GM18526 (cell line): ENCODE data around the gene TBC1D14.

Source experiments
- POLR2A ChIP-seq: IDR thresholded peaks from 3 replicates; pipeline ENCODE4 v1.6.1; 2011; ENCODE audit not compliant: insufficient read length; ENCODE audit errors: extremely low read depth

TBC1D14 gene

DNA sequence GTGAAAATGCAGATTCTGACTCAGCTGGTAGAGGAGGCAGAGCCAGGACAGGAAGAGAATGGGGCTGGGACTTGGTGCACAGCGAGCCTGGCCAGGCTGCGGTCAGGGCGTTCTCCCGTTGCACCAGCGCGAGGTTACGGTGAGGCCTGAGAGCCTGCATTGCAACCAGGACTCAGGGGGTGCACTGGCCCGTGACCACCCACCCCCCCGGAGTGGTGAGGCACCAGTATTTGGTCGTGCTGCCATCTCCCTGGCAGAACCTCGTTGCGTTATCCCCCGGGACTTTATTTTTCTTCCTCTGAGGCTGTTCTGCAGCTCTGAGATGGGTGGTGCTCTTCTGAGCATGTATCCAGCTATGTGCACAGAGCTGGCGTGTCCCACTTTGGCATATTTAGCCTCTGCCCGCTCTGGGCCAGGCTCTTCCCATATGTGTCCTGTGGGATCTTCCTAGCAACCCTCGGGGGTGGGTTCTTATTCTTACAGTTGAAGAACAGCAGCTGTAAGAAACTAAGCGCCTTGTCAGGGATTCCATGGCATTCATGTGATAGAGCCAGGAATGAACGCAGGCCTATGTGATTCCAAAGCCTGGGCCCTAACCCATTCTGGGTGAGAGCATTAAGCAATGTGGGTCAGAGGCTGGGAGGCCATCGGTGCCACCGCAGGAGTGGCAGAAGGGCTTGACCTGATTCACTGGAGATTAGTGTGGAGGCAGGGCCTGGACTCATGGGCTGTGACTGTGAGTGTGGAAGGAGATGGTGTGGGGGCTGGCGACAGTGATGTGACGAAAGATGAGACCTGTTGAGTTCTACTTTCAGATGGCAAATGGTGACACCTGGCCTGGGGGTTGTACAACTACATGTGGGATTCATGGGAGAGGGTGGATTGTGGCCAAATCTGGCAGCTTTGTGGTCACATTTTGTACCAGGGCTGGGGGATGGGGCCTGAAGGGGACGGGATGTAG, 136.6 kb downstream of the TBC1D14 start:
- no peak for TF ChIP-seq POLR2A

DNA sequence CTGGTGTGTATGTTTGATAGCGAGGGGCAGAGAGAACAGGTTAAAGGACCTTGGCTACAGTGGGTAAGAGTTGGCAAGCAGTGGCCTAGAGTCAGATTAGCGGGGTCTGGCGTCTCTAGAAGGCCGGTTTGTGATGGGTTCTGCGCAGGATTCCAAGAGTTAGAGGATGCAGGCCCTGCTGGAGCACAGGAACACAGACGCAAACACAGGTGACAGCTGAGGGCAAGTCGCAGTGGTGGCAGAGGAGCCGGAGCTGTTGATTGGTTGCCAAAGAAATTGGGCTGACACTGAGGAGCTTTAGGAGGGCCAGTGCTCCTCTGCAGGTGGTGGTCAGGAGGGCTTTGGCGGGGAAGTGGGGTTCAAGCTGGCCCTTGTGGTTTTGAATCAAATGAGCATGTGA, 137.3 kb downstream of the TBC1D14 start:
- TF ChIP-seq POLR2A: no peak

DNA sequence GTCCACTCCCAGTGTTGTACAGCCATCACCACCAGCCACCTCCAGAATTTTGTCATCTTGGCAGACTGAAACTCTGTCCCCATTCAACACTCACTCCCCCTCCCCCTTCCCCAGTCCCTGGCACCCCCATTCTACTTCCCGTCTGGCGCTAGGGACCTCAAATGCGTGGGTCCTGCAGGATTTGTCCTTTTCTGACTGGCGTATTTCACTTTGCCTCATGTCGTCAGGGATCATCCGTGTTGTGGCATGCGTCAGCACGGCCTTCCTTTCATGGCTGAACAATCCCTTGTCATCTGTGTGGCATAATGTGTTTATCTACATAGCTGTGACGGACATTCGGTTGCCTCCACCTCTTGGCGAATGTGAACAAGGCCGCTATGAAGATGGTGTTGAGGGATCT, 139.0 kb downstream of the TBC1D14 start:
- no peak for TF ChIP-seq POLR2A

DNA sequence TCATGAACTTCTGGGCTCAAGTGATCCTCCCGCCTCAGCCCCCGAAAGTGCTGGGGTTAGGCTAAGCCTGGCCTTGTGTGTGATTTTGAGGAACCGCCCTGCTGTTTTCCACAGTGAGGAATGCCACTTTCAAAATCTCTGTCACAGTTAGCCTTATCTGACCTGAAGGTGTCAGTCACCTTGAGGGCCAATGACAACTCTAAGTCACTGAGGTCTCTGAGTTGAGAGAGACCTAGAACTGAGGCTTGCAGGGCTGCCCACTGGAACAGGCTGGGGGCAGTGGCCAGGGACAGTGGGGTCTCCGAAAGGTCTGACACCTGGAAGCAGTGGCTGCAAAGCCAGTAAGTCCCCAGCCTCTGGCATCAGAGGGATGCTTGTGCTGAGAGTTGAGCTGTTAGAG, 139.7 kb downstream of the TBC1D14 start:
- TF ChIP-seq POLR2A: no peak

DNA sequence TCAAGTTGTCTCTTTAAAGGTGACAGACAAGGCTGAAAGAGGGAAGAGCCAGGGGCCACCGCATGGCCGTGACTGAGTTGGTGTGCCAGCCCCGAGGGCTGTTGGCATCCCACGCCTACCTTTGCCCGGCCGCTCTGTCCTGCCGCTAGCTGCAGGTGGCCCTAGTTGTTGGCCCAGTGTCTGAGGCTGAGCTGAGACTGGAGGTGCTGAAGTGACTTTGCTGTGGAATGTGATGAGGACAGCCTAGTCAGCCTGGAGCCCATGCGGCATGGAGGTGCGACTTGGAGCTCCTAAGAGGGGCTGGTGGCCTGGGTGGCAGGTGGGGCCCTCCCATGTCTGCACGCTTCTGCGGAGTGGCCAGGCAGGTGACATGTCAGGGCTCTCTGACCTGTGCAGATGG, 140.1 kb downstream of the TBC1D14 start:
- TF ChIP-seq POLR2A: no peak

DNA sequence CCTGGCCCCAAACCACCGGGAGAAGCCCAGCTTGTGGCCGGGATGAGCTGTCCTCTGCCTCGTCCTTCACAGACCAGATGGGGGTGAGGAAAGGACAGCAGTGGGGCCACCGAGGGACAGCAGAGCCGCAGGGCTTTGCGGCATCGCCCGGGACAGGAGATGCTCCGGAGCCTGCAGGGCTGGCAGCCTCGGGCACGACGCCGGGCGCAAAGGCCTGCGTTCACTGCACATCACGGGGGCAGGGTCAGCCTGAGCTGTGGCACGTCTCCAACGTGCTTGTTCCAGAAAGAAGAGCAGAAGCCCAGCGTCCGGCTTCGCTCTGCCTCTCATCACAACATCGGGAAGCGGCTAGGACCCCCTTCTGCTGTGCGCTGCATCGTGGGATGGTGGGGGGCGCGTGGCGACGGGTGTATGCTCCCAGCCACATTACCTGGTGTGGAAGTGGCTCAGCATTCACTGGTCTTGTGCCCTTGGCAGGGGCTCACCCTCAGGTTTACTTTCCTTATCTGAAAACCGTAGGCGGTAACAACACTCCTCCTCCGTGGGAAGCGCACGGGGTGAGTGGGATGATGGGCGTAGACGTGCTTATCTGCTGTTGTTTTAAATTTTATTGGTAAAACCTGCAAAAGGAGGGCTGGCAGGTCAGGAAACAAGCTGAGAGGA, 141.0 kb downstream of the TBC1D14 start:
- no peak for TF ChIP-seq POLR2A

DNA sequence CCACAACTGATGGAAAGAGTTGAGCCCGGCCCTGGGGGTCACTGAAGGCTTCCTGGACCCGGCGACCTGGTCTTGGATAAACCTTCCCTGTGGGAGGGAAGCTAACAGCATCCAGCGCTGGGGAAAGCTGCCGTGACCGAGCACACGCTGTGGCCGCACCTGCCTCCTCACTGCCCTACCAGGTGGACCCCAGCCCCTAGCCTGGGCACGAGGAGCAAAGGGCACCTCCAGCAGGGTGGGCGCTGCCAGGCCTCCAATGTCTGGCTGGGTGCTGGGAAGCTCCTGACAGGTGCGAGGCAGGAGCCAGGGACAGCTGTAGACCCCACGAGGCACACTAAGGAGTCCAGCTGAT, 141.5 kb downstream of the TBC1D14 start:
- TF ChIP-seq POLR2A: no peak

DNA sequence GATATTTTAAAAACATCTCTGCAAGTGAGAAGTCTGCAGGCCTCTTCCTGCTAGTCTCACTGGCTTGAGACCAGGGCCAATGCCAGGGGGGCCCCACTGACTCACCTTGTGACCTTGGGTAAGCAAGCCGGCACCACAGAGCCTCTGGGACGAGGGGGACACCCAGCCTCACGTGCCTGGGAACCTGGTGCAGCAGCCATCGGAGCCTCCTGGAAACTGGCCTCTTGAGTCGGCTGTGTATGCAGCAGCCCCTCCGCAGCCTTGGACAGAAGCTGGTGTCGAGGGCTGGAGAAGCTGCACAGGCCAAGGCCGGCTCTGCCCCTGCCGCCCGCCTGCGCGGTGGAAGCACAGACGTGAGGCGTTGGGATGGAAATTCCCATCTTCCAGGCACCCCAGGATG, 142.3 kb downstream of the TBC1D14 start:
- TF ChIP-seq POLR2A: no peak

DNA sequence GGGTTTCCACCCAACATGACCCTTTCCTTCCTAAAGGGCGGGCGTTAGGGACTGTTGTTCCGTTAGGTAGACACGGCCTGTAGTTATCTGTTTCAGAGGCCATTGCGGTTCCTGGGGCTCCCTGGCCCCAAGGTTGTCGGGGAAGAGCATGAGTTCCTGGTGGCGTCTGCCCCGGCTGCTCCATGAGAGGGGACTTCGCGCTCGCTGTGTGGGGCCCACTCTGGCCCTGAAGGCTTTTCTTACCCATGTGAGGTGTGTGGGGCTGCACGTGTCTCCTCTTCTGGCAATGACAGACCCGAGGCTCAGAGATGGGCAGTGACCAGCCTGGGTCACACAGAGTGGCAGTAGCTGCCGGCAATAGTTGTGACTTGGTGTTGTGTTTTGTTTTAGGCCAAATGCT, 142.7 kb downstream of the TBC1D14 start:
- no peak for TF ChIP-seq POLR2A

DNA sequence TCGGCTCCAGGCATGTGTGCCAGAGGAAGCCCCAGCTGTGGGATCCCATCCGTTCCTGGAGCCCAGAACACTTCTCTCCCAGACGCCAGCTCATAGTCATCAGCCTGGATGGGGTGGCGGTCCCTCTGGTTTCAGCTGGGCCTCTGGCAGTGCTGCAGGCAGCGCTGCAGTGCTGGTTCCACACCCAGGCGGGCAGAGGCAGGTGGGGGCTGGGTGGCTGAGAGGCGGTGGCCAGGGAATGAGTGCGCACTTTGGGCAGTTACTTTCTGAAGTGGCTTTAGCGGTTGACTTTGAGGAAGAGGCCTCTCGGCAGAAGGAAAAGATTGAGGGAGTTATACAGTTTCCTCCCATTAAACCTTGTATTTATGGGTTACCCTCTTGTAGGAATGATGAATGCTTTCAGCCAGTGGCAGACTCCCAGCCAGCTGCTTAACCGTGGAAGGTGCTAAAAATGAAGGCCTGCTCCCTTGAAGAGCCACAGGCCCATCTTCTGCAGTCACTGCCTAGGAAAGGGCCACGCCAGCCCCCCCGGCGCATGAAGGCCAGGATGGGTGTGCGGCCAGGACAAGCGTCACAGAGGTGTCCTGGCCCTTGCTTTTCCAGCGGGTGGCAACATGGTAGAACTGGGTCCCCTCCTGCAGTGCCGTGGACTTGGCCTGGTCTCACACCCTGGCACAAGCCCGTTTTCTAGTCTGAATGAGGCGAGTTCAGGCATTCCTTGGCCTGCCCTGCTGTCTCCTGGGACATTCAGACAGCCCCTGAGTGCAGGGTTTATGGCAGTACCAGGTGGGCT, 143.5 kb downstream of the TBC1D14 start:
- TF ChIP-seq POLR2A: no peak

DNA sequence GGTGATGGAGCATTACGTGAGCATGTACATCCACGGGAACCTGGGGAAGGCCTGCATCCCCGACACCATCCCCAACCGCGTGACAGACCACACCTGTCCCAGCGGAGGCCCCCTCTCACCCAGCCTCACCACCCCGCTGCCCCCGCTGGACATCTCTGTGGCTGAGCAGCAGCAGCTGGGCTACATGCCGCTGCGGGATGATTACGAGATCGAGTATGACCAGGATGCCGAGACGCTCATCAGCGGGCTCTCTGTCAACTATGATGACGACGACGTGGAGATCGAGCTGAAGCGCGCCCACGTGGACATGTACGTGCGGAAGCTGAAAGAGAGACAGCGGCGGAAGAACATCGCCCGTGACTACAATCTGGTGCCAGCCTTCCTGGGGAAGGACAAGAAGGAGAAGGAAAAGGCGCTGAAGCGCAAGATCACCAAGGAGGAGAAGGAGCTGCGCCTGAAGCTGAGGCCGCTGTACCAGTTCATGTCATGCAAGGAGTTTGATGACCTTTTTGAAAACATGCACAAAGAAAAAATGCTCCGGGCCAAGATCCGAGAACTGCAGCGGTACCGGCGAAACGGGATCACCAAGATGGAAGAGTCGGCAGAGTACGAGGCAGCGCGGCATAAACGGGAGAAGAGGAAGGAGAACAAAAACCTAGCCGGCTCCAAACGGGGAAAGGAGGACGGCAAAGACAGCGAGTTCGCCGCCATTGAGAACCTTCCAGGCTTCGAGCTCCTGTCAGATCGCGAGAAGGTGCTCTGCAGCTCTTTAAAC, 144.7 kb downstream of the TBC1D14 start:
- no peak for TF ChIP-seq POLR2A

DNA sequence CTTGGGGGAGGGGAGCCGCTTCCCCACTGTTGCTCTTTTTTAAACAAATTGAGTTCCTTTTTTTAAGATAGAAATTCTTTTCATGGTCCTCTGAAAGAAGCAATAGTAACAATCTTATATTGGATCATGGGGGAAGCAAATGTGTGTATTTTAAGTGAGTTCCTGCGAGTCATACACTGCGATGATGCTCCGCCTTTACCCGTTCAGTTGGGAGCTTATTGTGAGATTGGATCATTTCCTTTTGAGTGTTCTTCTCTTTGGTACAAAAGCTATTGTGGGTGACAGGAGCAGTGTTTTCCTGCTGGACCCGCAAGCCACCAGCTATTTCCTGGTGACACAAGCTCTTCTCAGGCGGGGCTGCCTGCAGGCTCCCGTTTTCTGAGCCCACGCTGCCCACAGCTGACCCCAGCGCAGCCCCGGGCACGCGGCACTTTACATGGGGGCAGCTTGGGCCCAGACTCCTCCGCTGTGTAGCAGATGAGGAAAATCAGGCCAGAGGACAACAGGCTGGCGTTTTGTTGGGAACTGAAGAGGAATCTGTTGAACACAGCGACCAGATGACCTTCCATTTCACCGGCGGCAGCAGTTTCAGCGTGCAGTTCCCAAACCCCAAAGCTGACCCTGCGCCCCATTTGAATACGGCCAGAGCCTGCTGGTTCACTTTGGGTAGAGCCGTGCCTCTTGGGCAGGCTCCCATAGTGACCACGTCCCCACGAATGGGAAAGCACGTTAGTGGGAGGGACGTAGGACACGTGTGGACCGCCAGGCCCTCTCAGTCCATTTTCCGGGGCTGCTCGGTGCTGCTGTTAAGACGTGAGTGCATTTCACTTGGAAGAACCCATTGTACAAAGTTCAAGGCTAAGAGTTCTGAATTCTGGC, 145.7 kb downstream of the TBC1D14 start:
- TF ChIP-seq POLR2A: no peak

DNA sequence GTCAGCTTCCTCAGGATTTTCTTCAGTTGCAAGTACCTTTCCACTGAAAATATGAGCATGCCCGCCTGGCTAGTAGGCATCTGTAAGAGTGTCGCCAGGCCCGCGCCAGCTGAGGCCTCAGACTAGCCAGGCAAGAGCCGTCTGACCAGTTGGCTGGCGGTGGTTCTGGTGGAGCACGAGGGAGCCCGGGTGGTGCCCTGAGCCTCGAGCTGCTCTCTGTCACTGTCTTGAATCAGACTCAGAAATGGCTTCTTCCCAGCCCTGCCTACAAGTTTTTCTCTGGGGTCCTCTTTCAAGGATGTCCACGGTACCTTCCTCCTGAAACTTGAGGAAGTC, 146.3 kb downstream of the TBC1D14 start:
- TF ChIP-seq POLR2A: no peak

DNA sequence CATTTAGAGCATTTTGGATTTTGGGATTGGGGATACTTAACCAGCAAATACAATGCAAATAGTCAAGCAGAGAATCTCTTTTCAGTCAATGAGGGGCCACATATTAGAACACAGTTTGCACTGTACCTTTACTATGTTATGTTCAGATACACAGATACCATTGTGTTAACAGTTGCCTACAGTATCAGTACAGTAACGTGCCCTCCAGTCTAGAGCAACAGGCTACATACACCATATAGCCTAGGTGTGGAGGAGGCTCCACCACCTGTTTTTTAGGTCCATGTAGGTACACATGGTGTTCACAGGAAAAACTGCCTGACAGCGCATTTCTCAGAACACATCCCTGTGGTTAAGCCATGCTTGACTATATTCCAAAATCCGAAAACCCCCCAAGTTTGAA, 149.2 kb downstream of the TBC1D14 start:
- no peak for TF ChIP-seq POLR2A
